GM18498 (cell line): ENCODE data around the gene AVL9.

Experiments
- ATAC-seq: cut with Tn5 transposase; IDR thresholded peaks from one replicate; pipeline ENCODE4 v1.9.1; 2021; ENCODE audit warnings: mild to moderate bottlenecking, moderate library complexity; ENCODE audit not compliant: unreplicated experiment

Gene AVL9

DNA sequence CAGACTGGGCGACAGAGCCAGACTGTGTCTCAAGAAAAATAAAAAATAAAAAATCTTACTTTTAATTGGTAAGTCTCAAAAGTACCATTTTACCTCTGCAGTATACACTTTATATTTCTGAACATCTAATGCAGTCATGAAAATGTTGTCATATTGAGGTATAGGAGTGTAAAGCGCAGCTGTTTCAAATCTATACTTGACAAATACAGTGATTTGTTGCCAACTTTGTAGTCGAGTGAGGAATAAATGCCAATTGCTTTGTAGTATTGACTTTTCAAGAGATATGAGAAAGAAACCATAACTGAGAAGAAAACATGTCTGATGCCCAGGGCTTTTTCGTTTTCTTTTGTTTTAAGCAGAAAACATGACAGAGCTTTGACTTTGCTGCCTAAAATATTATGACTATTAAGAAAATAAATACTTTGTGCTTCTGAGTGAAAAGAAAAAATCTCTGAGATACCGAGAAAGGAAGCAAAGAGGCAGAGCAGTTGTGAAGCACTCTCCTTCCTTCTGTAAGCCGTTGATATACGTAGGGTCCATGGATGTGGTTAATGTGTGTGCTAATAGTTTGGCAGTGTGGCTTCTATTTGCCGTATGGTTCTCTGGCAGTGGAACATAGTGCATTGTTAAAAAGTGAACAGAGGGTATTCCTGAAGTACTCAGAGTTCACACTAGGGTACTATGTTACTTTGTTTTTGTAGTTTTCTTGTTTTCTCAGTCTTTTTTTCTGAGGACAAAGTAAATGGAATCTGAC, 38.2 kb downstream of the AVL9 start:
- ATAC-seq = no peak

- no peak for ATAC-seq
Measured at GRCh38 chr7:32535162-32535702, 39.9 kb downstream of the AVL9 start.

DNA sequence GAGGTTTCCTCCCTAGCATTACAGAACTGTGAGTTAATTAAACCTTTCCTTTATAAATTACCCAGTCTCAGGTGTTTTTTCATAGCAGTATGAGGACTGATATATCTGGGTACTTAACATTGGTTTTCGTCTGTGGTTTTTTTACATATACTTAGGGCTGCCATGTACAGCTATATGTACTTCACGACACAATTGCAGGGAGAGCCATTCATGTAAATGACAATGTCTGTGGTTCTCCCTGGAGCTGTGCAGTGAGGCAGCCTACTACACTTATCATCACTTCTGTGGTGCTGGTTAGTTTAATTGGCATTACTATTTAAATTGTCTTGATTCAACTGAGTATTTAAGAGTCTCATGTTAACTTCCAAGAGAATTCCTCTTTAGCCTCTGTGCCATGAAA, 40.7 kb downstream of the AVL9 start:
- ATAC-seq = no peak

DNA sequence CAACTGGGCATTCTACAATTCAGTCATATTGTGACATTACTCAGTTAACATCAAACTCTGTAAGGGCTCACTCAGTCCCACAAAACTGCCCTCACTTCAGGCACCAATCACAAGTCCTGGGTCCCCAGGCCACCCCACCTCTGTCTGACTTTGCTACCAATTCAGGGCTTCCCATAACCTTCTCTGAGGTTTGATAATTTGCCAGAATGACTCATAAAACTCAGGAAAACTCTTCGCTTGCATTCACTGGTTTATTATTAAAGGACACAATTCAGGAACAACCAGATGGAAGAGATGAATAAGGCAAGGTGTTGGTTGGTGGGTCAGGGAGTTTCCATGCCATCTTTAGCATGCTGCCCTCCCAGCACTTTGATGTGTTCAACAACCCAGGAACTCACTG, 41.3 kb downstream of the AVL9 start:
- ATAC-seq = no peak

GRCh38 chr7:32537760-32538159, 42.5 kb downstream of the AVL9 start:
- no peak for ATAC-seq

- no peak for ATAC-seq
Measured at GRCh38 chr7:32539366-32539765, 44.1 kb downstream of the AVL9 start.

- no peak for ATAC-seq
Measured at GRCh38 chr7:32539919-32540531, 44.7 kb downstream of the AVL9 start.

DNA sequence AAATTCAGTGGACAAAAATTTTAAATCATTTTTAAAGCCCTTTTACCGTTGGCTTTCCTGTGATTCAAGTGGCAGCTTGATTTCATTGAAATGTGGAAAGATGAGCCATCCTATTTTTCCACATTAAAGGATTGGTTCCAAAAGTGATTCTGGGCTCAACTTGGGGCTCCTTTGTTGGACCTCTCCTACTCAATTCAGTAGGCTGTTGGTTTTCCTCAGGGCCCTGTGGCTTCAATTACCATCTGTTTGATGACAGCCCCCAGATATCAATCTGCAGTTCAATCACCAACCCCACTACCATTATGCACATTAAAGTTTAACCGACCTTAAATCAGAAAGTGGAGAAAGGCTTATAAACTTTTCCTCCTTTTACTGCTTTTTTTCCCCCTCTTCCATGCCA, 47.3 kb downstream of the AVL9 start:
- no peak for ATAC-seq

DNA sequence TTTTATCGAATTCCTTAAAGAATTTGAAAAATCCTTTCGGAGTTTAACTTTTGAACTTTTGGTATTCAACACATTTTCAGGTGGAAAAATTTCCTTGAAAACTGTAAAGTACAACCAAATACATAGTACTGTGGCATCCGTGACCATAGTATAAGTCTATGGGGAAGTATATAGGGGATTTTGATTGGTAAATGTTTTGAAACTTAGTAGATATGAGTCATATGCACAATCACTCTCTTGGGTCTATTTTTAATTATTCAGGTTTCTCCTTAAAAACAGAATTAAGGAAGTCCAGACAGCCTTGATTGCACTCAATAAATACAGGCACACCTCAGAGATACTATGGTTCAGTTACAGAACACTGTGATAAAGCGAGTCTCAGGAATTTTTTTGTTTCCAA, 64.2 kb downstream of the AVL9 start:
- no peak for ATAC-seq

DNA sequence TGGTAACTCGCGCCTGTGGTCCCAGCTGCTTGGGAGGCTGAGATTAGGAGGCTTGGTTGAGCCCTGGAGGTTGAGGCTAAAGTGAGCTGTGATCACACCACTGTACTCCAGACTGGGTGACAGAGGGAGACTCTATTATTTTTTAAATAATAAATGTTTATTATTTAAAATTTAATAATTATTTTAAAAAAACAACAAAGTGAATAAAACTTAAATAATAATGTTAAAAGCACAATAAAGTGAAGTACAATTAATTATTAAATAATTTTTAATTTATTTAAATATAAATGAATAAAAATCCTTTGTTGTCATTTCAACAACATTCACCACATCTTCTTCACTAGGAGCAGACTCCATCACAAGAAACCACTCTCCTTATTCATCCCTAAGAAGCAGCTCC, 64.8 kb downstream of the AVL9 start:
- ATAC-seq = no peak

DNA sequence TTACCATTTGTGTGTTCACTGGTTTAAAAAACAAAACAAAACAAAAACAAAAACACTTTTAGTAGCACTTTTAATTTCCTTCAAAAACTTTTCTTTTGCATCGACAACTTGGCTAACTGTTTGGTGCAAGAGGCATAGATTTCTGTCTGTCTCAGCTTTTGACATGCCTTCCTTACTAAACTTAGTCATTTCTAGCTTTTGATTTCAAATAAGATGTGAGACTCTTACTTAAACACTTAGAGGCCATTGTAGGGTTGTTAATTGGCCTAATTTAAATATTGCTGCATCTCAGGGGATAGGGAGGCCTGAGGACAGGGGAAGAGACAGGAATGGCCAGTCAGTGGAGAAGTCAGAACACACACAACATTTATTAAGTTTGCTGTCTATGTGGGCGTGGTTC, 66.3 kb downstream of the AVL9 start:
- ATAC-seq = no peak

DNA sequence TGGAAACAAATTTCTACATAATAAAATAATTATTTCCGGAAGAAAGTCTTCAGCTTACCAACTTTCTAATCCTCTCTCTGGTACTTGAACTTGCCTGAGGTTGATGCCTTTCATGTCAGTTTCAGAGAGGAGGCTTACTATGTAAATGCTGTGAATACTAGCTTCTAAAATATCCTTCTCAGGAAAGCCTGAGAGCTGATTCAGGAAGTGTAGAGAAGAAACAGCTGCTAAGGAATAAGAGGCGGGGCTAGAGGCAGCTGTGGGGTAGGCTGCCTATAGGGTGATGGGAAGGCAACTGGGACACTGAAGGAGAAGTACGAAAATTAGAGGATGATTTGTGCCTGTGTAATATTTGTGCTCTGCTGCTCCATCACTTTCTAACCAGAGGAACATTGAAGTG, 69.3 kb downstream of the AVL9 start:
- ATAC-seq = no peak

GRCh38 chr7:32569388-32570289, 74.3 kb downstream of the AVL9 start:
- ATAC-seq = no peak

- no peak for ATAC-seq
Measured at GRCh38 chr7:32573110-32573687, 77.9 kb downstream of the AVL9 start.

DNA sequence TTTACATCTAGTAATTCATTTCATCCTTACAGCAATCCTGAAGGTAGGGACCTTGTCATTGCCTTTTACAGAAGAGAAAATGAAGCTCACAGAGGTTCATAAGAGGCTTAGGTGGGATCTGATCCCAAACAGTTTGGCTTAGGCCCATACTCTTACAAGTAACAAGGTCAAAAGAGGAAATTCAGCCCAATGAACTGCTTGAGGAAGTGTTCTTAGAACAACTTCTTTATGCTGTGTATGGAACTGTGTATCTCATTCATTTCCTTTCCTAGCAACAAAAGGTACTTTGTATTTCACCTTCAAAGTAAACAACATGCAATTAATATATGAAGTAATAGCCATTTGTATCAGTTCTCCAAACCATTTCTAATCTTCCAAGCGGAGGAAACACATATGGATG, 79.3 kb downstream of the AVL9 start:
- ATAC-seq = no peak

GRCh38 chr7:32577421-32577820, 82.1 kb downstream of the AVL9 start:
- no peak for ATAC-seq

DNA sequence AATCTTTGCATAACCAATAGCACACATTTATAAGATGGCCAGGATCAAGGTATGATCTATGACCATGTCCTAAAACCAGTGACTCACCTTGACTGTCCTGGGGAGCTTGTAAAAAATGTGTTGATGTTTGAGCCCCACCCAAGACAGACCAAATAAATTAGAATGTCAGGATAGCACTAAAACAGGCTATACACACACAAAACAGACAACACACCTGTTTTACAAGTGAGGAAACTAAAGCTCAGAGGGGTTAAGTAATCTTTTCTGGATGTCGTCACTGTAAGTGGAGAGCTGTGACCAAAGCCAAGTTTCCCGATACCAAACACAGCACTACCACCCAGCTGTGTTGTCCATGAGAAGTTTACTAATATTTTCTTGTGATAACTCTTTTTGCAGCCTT, 84.5 kb downstream of the AVL9 start:
- ATAC-seq = no peak

GRCh38 chr7:32580646-32581045, 85.4 kb downstream of the AVL9 start:
- no peak for ATAC-seq

DNA sequence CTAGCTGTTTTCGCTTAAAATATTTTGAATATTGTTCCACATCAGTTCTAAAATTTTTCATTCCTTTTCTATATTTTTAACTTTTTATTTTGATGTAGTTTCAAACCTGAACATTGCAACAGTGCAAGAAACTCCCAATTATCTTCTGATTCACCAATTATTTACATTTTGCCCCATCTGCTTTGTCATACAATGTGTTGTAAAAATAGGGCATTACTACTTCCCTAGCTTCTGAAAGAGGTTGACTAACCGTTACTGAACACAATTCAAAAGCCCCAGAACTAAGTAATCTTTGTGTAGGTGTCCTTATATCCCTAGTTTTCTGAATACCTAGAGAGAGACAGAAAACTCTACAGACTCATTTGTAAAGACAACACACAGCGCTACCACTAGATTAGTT, 86.7 kb downstream of the AVL9 start:
- no peak for ATAC-seq

- ATAC-seq = no peak
Measured at GRCh38 chr7:32583791-32584190, 88.5 kb downstream of the AVL9 start.
